ENCODE results near the gene CHD3. TPM values are rescaled to one million over a fixed set of nuclear protein-coding genes. Genes with fewer than 3 reads are reported as not detected.

The CHD3 gene
- total and polyA plus RNA-seq, 2 donors (not counting 1 experiment from before 2014, with no cell fraction given): 68.1 to 69.1 TPM

- Histone ChIP-seq H3K4me2 (replicated peaks; ENCODE audit: low read depth, low read length, poor library complexity, severe bottlenecking) (peak overlapping the region; percentile 83), H3K9me3 (ENCODE audit: control extremely low read depth in 1 of 3, control insufficient read depth in 2 of 3, insufficient read depth in 1 of 3, low read length in 2 of 3) (no peaks in the 10 kb centered on the region), H3K4me3 (ENCODE audit: control extremely low read depth in 1 of 5, extremely low read depth in 1 of 5, insufficient read depth in 1 of 5, low read depth in 2 of 5, low read length in 4 of 5) (peak overlapping the region; percentile 57 to 92 (median 85)), H3K79me2 (ENCODE audit: control insufficient read depth, insufficient read depth, low read length) (peaks cover 9% of the 10 kb centered on the region), H3K27me3 (replicated peaks in 1 of 4; ENCODE audit: control extremely low read depth in 1 of 4, control insufficient read depth in 3 of 4, insufficient read depth in 4 of 4, low read length in 3 of 4) (no peaks in the 10 kb centered on the region), H2AFZ (ENCODE audit: insufficient read depth, low read depth, low read length, poor library complexity, severe bottlenecking) (peak overlapping the region; percentile 87), H3K9ac (ENCODE audit: low read length) (peak overlapping the region; percentile 82), H3K4me1 (ENCODE audit: control insufficient read depth in 2 of 2, insufficient read depth in 2 of 2, low read length in 2 of 2) (peaks cover 20 to 36% of the 10 kb centered on the region in 2 donors), H4K20me1 (ENCODE audit: control insufficient read depth, insufficient read depth, low read length, poor library complexity, severe bottlenecking) (peaks cover 10% of the 10 kb centered on the region), H3K36me3 (replicated peaks in 1 of 2; ENCODE audit: control extremely low read depth in 1 of 2, control insufficient read depth in 1 of 2, extremely low read depth in 1 of 2, insufficient read depth in 2 of 2, low read length in 1 of 2) (peaks cover 0 to under 1% of the 10 kb centered on the region in 2 experiments), H3K27ac (ENCODE audit: low read length in 2 of 2) (peak overlapping the region; percentile 85 to 90)
- ATAC-seq (ENCODE audit: low read depth): no peak
- no peaks in the 10 kb centered on the region for H3K9me3 Mint-ChIP-seq (ENCODE audit: insufficient read depth)
- POLR2A ChIA-PET: no interaction called here
- peak overlapping the region; percentile 66 for H3K27ac Mint-ChIP-seq
- TF ChIP-seq EZH2 (IDR thresholded peaks at IDR 0.05; ENCODE audit: borderline replicate concordance, insufficient read depth, low read depth, low read length, poor library complexity, severe bottlenecking) (no peak), CTCF (IDR thresholded peaks at IDR 0.05) (no peak)
- peak; percentile 73 for DNase-seq
- no peaks in the 10 kb centered on the region for H3K27me3 Mint-ChIP-seq
- WGBS (ENCODE audit: insufficient coverage): 78% methylated on average over 17 of the region's 20 CpGs
- H3K4me3 Mint-ChIP-seq: no peak overlapping the region
- H3K4me1 Mint-ChIP-seq: peaks cover 8% of the 10 kb centered on the region
- intact Hi-C loops (cut with micrococcal nuclease): loop anchor here (5.0 kb wide), 4 partner anchors 59 to 606 kb away; partner anchors contain the start of genes CTDNEP1, ELP5, RNF227 and TP53
- CTCF ChIA-PET: interaction anchor here (0.5 to 8.1 kb wide), 5 partner anchors 26 to 1704 kb away, joined by 3 to 144 read pairs (median 4); no protein-coding TSS in a partner anchor
Measured at GRCh38 chr17:7858522-7858810, 30.1 kb upstream of the CHD3 start.

GRCh38 chr17:7859028-7859427 lies 29.6 kb upstream of the CHD3 start:
- peaks cover 8% of the 10 kb centered on the region for H3K4me1 Mint-ChIP-seq
- TF ChIP-seq EZH2 (IDR thresholded peaks at IDR 0.05; ENCODE audit: borderline replicate concordance, insufficient read depth, low read depth, low read length, poor library complexity, severe bottlenecking): no peak
- TF ChIP-seq CTCF (IDR thresholded peaks at IDR 0.05): no peak
- Histone ChIP-seq H3K4me2 (replicated peaks; ENCODE audit: low read depth, low read length, poor library complexity, severe bottlenecking) (no peak overlapping the region), H2AFZ (ENCODE audit: insufficient read depth, low read depth, low read length, poor library complexity, severe bottlenecking) (no peak overlapping the region), H3K79me2 (ENCODE audit: control insufficient read depth, insufficient read depth, low read length) (peaks cover 9% of the 10 kb centered on the region), H4K20me1 (ENCODE audit: control insufficient read depth, insufficient read depth, low read length, poor library complexity, severe bottlenecking) (peaks cover 10% of the 10 kb centered on the region), H3K27me3 (replicated peaks in 1 of 4; ENCODE audit: control extremely low read depth in 1 of 4, control insufficient read depth in 3 of 4, insufficient read depth in 4 of 4, low read length in 3 of 4) (no peaks in the 10 kb centered on the region), H3K9ac (ENCODE audit: low read length) (no peak overlapping the region), H3K27ac (ENCODE audit: low read length in 2 of 2) (no peak overlapping the region), H3K9me3 (ENCODE audit: control extremely low read depth in 1 of 3, control insufficient read depth in 2 of 3, insufficient read depth in 1 of 3, low read length in 2 of 3) (no peaks in the 10 kb centered on the region), H3K4me1 (ENCODE audit: control insufficient read depth in 2 of 2, insufficient read depth in 2 of 2, low read length in 2 of 2) (peaks cover 20 to 36% of the 10 kb centered on the region in 2 donors), H3K36me3 (replicated peaks in 1 of 2; ENCODE audit: control extremely low read depth in 1 of 2, control insufficient read depth in 1 of 2, extremely low read depth in 1 of 2, insufficient read depth in 2 of 2, low read length in 1 of 2) (peaks cover 1 to 4% of the 10 kb centered on the region in 2 experiments), H3K4me3 (ENCODE audit: control extremely low read depth in 1 of 5, extremely low read depth in 1 of 5, insufficient read depth in 1 of 5, low read depth in 2 of 5, low read length in 4 of 5) (no peak overlapping the region)
- peak overlapping the region; percentile 66 for H3K27ac Mint-ChIP-seq
- DNase-seq (peak; percentile 34), ATAC-seq (ENCODE audit: low read depth) (no peak)
- intact Hi-C loops (cut with micrococcal nuclease): loop anchor here (5.0 kb wide), 4 partner anchors 58 to 607 kb away; partner anchors contain the start of genes CTDNEP1, ELP5, RNF227 and TP53
- WGBS (ENCODE audit: insufficient coverage): 90% methylated on average over 6 of the region's 8 CpGs
- CTCF ChIA-PET: interaction anchor here (0.5 to 8.6 kb wide), 8 partner anchors 26 to 1703 kb away, joined by 3 to 144 read pairs (median 4); partner anchors contain the start of gene RNF227
- no peak overlapping the region for H3K4me3 Mint-ChIP-seq
- H3K27me3 Mint-ChIP-seq: no peaks in the 10 kb centered on the region
- POLR2A ChIA-PET: no interaction called here
- no peaks in the 10 kb centered on the region for H3K9me3 Mint-ChIP-seq (ENCODE audit: insufficient read depth)

Measured in B cell (primary cell).